NCI-H146 treated with DMSO at 0.1 percent for 48 hours (cell line): ENCODE data around the gene SORCS2.

Experiments
- DNase-seq: peaks from one replicate; lab custom pipeline; 2025; ENCODE audit not compliant: unreplicated experiment; lab: John Stamatoyannopoulos, UW

The SORCS2 gene

DNA sequence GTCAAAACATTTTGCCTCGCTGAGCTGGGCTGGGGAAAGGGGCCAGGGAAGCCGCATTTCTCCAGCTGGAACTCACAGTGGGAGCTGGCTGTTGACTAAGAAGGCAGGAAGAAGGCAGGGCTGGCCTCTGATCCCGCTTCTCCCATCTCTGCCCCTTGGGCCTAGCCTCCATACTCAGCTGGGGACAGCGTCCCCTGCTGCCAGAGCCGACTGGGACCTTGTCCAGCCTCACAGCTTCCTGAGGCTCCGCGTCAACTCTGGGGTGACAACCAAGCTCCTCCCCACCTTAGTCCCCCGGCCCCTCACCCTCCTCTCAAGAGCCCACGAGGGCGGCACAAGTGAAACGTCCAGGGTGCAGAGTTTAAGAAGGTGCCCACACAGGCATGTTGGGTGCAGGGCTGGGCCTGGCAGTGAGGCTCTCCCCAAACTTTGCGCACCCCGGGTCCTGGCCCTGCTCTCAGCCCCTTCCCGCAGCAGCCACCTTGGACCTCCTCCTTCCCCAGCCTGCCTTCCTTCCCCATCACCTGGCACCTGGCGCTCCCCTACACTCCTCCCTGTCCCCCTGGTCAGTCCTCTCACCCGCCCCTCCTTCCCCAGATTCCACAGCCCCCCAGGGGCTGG is 141.6 kb downstream of the SORCS2 start:
- no peak for DNase-seq

DNA sequence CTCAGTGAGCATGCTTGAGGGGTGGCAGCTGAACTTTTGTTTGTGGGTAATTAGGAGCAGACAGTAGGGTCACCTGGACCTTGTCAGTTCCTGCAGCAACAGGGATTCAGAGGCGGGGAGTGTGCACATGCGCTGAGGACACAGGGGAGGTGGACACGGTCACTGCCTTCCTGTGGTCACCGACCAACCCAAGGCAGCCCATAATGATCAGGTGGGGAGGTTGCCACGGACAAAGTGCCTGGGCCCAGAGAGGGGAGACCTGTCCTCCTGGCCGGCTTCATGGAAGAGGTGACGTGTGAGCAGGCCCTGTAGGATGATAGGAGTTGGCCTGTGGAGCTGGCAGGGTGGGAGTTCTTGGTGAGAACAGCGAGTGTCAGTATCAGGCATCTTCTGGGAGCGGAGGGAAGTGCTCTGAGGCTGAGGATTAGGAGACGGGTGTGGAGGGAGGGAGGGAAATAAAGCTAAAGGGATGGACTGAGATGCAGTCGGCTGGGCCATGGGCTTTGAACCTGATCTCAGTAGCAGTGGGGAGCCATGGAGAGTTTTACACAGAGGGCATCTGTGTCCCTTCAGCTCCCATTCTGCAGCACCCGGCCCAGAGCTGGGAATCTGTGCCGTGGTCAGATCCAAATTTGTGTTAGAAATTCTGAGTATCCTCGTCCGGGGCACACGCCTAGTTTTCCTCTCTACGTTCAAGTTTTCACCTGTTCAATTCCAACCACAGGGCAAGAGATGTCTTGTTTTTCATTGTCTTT is 142.4 kb downstream of the SORCS2 start:
- DNase-seq, result no peak

DNA sequence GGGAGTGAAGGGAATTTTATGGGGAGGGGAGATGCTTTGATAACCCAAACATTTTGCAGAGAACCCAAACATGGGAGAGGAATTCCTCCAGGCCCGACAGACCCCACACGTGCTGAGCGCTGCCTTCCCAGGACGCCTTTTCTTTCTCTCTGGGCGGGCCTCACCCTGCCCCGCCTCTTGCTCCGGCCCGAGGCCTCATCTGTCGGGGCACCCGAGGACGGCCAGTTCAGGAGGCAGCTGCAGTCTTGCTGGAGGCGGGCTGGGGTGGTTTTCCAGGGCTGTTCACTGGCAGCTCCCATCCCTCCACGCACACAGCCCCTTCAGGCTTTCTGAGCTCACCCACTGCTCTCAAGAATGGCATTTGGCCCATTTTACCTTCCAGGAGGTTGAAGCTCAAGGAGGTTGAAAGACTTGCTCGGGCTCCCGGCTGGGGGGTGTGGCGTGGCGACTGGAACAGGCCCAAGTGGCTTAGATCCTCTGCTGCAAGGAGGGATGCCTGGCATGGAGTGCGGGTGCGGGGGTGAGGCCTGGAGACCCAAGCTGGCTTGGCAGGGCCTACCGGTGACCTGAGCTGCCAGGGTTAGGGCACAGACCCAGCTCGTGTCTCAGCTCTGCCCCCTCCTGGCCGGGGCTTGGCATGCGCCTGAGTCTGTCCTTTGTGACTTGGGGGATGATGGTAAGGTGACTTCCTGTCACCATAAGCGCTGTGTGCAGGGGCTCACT is 143.2 kb downstream of the SORCS2 start:
- no peak for DNase-seq

DNA sequence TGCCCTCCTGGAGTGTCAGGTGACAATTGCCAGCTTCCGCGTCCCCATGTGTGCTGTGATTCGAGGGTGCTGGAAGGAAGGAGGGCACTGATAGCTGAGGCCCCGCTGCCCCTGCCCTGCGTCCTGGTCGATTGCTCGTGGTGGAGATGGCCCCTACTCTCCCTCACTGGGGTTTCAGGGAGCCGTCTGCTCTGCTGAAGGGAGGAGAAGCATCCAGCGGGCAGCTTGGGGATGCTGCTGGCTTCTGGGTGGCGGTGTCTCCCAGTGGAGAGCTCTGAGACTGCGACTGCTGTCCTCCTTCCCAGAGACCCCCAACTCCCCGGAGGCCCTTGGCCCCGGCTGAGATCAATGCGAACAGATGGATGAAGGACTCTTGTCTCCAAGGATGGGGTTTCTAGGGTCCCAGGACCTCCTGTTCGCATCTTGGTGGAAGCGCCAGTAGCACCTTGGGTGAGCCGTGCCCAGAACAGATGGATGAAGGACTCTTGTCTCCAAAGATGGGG is 143.8 kb downstream of the SORCS2 start:
- DNase-seq, result no peak

DNA sequence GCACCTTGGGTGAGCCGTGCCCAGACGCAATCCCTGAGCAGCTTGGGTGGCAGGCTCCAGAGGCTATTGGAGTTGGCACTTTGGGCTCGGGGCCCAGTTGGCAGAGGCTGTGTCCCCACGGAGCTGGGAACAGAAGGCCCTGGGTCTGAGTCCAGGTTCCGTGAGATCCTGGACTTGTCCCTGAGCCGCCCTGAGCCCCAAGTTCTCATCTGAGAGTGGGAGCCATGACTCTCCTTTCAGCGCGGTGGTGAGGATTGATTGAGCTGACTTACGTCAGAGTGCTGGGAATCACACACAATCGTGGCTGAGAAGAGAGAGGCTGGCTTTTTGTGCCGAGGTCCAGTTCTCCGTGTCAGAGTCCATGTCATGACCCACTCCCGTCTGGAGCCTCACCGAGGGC is 144.4 kb downstream of the SORCS2 start:
- no peak for DNase-seq

DNA sequence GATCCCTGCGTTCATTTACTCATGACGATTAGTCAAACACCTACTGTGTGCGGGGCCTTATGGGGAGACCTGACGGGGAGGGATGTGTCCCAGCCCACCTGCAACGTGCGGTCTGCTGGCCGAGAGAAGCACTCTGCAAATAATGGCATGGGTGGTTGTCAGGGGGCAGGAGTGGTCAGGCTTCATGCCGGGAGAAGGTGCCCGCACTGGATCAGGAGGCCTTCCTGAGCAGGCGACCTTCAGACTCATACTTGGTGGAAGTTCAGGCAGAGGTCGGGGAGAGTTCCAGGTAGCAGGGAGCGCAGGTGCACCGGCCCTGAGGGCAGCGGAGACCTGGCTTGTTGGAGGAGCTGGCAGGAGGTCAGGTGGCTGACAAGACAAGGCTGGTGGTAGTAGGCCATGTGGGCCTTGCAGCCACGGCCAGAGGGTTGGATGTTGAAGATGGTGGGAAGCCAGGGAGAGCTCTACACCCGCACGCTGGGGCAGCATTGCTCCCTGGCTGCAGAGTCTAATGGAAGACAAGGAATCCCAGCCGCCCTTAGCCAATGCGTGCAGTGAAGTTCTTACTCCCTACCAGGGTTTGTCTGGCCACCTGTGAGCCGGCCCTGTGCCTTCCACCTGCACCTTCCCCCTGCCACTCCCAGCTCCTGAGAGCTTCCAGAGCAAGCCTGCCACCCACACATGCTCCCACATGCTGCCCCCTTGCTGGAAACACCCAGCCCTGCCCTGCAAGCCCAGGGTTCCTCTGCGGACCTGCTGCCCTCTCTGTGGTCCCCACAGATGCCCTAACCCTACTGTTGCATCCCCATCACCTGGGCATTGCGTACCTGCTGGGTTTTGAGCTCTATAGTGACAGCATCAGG is 145.1 kb downstream of the SORCS2 start:
- DNase-seq, result no peak

DNA sequence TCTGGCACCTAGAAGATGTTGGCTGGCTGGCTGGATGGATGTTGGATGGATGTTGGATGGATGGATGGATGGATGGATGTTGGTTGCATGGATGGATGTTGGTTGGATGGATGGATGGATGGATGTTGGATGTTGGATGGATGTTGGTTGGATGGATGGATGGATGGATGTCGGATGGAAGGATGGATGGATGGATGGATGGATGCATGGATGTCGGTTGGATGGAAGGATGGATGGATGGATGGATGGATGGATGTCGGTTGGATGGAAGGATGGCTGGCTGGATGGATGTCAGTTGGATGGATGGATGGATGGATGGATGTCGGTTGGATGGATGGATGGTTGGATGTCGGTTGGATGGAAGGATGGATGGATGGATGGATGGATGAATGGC is 145.7 kb downstream of the SORCS2 start:
- DNase-seq, result no peak

DNA sequence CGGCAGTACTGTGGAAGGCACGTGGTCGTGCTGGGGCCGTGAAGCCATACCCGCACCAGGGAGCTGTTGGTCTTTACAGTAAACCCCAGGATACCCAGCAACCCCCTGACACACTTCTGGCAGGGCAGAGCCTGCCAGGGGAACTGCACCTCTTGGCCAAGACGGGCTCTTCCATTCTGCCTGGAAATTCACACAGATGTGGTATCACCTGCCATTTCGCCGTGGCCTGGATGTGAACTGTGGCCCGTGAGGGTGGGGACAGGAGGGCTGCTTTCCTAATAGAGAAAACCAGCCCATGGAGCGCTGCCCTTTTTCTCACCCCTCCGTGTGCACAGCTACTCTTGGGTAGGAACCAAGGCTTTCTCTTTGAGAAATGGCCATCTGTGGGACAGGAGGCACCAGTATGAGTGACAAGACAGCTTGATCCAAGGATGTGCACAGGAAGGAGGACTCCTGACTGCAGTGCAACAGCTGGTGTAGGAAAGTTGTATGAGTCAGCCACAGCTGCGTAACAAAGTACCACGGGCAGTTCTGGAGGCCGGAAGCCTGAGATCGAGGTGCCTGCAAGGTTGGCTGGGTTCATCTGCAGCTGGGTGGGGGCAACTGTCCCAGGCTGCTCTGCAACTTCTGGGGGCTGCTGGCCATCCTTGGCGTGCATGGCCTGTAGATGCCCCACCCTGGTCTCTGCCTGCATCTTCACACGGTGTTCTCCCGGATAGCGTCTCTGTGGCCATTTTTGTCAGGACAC is 146.7 kb downstream of the SORCS2 start:
- DNase-seq, result no peak

DNA sequence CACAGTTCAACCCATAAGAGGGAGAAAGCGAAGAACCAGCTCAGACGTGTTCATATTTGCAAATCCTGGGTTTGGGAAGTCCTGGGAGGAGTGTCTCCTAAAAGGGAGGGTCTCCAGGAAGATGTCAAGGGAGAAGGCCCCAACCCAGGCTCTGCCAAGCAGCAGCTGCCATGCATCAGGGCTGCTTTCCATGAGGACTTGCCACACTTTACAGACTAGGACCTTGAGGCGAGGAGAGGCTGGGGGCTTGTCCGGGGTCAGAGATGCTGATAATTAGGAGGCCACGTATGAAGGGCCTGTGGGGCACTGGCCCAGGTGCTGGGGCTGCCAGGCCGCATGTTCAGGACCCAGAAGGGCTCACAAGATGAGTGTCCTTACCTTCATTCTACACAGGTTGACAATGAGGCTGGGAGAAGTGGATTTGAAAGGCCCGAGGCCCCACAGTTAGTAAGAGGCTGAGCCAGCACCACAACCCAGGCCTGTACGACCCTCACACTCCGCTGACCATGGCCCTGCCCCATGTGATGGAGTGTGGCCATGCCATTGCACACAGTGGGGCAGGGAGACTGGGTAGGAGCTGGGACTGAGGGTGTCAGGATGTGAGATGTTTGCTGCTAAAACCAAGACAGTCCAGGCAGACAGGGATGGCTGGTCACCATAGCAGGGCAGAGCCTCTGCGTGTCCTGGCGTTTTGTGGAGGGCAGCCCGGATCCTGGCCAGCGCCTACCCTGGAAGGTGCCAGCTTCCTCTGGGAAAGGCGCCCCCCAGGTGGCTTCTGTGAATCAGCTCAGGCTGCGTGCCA is 147.6 kb downstream of the SORCS2 start:
- DNase-seq, result no peak

DNA sequence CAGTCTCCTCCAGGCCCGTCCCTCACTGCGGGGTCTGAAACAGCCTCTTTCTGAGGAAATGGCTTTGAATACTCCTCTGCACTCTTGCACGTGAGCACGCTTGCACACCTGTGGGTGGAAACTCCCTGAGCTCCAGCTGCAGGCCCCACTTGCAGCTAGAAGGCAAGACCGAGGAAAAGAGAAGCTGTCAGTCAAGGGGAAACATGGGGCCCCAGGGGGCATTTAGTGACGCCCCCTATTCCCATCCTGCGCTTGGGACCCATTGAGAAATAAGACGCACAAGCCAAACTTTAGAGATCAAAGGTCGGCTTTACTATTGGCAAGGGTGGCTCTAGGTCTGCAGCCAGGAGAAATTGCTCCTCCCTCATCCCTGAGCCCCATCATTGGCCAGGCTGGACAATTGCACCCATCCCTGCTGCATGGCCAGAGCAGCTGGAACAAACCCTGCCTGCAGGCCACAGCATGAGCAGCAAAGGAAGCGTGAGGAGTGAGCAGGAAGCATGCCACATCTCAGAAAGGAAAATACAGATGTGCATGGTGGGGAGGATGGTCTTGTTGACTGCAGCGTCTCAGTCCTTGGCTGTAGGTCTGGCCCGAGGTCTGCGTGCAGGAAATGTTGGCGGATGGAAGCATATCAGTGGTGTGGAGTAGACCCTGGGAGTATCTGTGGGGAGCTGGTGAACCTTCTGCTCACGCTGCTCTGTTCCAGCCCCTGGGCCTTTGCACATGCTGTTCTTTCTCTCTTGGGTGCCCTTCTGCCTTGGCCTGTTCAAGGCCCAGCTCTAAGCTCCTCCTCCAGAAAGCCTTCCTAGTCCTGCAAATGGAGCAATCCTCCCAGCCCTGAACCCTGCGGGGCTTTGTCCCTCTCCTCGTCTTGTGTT is 148.5 kb downstream of the SORCS2 start:
- DNase-seq, result no peak

DNA sequence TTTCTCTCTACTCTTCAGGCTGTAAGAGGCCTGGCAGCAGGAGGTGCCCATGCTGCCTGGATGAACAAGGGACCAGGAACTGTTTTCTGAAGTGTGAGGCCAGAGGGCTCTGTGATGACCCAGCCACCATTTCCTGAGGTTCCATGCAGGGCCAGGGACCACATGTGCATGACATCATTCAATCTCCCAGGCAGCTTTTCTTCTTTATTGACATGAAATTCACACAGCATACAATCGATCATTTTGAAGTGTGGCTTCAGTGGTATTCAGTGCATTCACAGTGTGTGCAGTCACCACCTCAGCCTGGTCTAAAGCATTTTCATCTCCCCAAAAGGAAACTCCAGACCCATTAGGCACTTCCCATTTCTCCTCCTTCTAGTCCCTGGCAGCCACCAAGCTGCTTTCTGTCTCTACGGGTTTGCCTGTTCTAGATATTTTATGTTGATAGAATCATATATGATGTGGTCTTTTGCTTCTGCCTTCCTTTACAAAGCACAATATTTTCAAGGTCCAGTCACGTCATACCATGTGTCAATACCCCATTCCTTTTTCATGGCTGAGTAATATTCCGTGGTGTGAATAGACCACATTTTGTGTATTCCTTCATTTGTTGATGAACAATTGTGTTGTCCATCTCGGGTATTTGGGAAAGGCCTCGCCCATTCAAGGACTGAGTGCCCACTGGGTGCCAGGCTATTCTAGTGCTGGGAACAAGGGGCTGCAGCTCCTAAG is 149.3 kb downstream of the SORCS2 start:
- no peak for DNase-seq

DNA sequence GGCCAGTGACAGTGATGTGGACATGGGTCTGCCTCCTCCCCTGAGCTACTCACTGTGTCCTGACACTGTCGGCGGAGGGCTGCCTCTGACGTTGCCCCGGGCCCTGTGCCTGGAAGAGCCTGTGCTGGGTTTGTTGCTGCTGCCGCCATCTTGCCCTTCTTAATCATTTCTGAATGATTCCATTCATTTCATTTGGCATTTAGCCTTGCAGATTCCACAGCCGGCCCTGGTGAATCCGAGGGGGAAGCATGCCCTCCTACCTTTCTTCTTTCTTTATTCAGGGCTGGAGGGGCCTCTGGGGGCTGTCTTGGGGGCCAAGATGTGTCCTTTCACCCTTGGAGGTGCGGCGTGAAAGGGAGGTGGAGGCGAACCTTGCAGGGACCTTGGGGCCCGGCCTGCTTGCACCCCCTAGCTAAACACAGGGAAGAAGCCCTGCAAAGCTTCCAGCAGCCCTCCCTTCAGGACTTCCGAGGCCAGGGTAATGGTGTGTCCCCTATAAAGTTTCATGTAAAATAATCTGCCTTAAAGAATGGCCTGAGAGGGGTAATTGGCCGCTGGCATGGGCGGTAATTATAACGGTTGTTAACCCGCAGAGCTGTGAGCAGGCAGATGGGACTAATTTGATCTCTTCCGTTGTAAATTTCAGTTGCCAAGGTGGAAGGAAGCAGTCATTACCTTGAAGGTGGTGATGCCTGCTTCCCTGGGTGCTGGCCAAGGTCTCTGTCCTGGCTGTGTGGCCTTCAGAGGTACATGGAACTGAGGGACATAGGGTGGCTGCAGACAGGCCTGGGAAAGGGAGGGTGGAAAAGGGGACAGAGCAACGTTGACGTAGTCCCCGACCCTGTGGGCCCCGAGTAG is 150.1 kb downstream of the SORCS2 start:
- no peak for DNase-seq

DNA sequence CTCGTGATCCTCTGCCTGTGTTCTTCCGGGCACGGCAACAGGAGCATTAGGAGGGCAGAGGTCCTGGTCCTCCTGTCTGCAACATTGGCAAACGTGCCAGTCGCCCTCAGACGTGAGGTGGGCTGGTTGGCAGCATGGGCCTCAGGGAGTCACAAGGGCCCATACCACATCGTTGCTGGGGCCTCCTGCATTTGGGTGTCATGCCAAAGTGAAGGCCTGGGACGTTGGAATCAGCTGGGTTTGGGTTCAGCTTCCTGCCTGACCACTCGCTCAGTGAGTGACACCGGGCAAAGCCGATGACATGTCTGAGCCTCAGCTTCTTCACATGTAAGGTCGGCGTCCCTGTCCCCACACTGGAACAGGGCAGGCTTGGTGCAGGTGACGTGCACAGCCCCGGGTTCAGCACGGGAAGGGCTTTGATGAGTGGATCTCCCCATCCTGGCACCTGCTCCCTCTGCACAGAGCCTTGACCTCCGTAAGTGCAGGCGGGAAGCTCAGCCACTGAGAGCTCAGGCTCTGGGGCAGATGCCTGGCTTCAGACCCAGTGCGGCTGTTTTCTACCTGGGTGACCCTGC is 150.8 kb downstream of the SORCS2 start:
- DNase-seq, result no peak

DNA sequence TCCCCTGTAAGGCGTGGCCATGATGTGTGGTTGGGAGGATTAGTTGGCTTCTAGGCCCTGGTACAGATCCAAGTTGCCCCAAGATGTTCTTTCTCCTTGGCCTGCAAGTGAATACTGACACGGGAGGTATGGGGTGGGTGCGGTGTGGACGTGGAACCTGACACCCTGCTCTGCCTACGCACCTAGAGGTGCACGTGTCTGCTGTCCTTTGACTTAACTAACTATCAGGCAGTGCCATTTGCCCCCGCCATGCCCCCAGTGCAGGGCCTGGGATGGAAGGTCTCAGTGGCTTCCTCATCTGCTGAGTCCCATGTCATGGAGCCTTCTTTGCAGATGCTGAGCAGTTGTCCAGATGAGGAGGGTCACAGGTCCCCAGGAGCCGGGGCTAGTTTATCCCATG is 151.6 kb downstream of the SORCS2 start:
- no peak for DNase-seq

DNA sequence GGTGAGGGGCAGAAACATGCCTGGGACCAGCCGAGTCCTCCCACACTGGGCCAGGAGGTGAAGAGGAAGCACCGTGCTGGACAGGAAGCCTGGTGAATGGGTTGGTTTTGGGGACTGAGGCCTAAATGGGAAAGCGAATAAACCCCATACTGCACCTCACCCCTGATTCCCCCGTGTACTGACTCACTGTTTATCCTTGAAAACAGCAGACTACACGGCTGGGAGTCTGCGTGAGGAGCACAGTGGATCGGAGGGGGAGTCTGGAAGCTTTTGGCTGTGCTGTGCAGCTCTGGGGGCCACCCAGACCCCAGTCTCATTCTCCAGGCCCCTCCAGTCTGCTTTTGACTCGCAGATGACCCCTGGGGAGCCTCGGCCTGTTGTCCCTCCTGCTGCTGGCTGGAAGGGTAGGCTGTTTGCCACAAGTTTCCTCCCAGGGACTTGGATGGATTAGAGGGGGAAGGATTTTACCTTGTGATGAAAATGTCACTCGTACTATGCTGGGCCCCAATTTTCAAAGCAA is 152.4 kb downstream of the SORCS2 start:
- no peak for DNase-seq

DNA sequence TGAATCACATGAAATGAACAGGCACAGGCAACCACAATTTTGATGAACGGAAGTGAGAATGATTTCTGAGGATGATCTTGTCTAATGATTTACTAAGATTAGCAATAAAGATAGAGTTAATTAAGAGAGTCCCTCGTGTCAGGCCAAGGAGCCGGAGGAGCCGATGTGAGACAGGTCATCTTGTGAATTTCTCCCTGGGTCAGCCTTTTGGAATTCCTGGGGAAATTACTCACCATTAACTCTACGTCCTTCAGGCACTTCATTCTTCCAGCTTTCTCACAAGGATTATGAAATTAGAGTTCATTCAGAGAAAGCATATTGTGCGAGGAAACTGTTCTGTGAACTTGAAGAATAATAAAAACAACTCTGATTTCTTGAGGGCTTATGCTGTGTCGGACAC is 155.6 kb downstream of the SORCS2 start:
- no peak for DNase-seq
